ENCODE results near the gene ALDH2.
"Not testable (repeated sequence)": the region's sequence is repeated elsewhere in the genome, so short reads cannot be mapped to it uniquely, and the experiment has no call there.

ALDH2 gene

DNA sequence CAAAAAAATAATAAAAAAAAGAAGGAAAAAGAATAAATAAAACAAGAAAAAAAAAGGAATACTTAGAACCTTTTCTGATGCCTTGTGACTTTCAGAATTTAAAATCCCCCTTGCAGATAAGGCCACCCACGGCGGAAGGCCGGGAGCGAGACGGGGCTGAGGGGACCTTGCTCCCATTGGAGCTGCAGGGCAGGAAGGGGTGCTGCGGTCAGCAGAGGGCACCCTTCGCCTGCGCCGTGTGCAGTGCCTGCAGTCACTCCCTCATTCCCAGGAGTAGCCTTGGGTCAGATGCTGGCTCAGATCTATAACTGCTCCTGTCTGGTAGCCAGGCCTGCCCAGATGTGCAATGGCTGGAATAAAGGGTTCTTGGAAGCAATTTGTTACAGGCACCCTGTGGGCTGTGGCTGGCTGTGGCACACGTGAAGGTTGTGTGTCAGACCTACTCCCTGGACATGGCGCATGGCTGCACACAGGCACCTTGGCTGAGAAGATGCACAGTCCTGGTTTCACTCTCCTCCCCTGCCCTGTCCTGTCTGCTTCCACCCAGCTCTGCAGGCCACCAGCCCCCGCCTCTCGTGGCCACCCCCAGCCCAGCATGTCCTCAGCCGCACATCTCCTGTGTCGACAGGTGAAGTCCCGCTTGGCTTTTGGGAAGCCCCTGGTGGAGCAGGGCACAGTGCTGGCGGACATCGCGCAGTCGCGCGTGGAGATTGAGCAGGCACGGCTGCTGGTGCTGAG, 13.4 kb upstream of the ALDH2 start:
- H3K27ac Mint-ChIP-seq = no peak overlapping the region

GRCh38 chr12:111754671-111755070, 12.1 kb upstream of the ALDH2 start:
- Mint-ChIP-seq H3K9me3 (no peaks in the 10 kb centered on the region), H3K27ac (peak overlapping the region in 1 of 2 donors; percentile 44), H3K4me1 (peaks cover 31% of the 10 kb centered on the region), H3K27me3 (no peaks in the 10 kb centered on the region), H3K4me3 (no peak overlapping the region)
- ATAC-seq (no peak), DNase-seq (no peak)

More for the DNA sequence above, 13.4 kb upstream of the ALDH2 start:
- ATAC-seq = no peak
- H3K4me1 Mint-ChIP-seq = peaks cover 18% of the 10 kb centered on the region
- H3K9me3 Mint-ChIP-seq = no peaks in the 10 kb centered on the region
- no peak for DNase-seq
- H3K27me3 Mint-ChIP-seq = no peaks in the 10 kb centered on the region
- H3K4me3 Mint-ChIP-seq = no peak overlapping the region

GRCh38 chr12:111756196-111756595, 10.5 kb upstream of the ALDH2 start:
- ATAC-seq (no peak), DNase-seq (no peak)
- Mint-ChIP-seq H3K9me3 (no peaks in the 10 kb centered on the region), H3K4me1 (peaks cover 31% of the 10 kb centered on the region), H3K27ac (no peak overlapping the region), H3K27me3 (no peaks in the 10 kb centered on the region), H3K4me3 (no peak overlapping the region)

GRCh38 chr12:111756681-111757080, 10.1 kb upstream of the ALDH2 start:
- Mint-ChIP-seq H3K9me3 (no peaks in the 10 kb centered on the region), H3K4me1 (peaks cover 31% of the 10 kb centered on the region), H3K4me3 (no peak overlapping the region), H3K27me3 (no peaks in the 10 kb centered on the region), H3K27ac (peak overlapping the region; percentile 42 to 81)
- ATAC-seq = no peak
- no peak for DNase-seq

- Mint-ChIP-seq H3K4me1 (peaks cover 31% of the 10 kb centered on the region), H3K27ac (peak overlapping the region; percentile 67 to 89), H3K27me3 (peaks cover under 1% of the 10 kb centered on the region), H3K4me3 (no peak overlapping the region), H3K9me3 (no peaks in the 10 kb centered on the region)
- ATAC-seq (peak; percentile 79), DNase-seq (peak in 1 of 2 donors; percentile 34)
Observed at GRCh38 chr12:111757361-111758119, 9.2 kb upstream of the ALDH2 start.

DNA sequence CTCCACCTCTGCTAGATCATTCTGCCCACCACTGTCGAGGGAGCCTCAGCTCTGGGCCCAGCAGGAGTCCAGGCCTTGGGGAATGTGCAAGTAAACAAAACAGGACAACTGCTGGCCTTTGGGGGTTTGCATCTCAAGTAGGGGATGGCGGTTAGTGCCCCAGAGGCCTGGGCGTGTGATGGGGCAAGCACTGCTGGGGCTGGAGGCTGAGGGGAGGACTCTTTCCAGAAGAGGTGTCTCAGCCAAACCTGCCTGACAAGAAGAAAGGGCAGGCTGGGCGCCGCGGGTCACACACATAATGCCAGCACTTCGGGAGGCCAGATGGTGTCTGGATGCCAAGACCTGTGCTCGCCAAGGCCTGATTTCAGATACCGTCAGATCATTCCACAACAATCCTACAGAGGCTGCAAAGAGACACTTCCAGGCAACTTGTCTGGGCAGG, 8.6 kb upstream of the ALDH2 start:
- Mint-ChIP-seq H3K27ac (peak overlapping the region in 1 of 2 donors; percentile 36), H3K4me1 (peaks cover 31% of the 10 kb centered on the region), H3K4me3 (no peak overlapping the region), H3K9me3 (no peaks in the 10 kb centered on the region), H3K27me3 (peaks cover 7% of the 10 kb centered on the region)
- peak; percentile 8 for ATAC-seq
- DNase-seq = no peak

GRCh38 chr12:111759271-111759670, 7.5 kb upstream of the ALDH2 start:
- Mint-ChIP-seq H3K4me1 (peaks cover 31% of the 10 kb centered on the region), H3K4me3 (no peak overlapping the region), H3K27ac (no peak overlapping the region), H3K27me3 (peaks cover 18% of the 10 kb centered on the region), H3K9me3 (no peaks in the 10 kb centered on the region)
- ATAC-seq (no peak), DNase-seq (no peak)

- Mint-ChIP-seq H3K4me1 (peaks cover 31% of the 10 kb centered on the region), H3K9me3 (no peaks in the 10 kb centered on the region), H3K27me3 (peaks cover 21% of the 10 kb centered on the region), H3K4me3 (no peak overlapping the region), H3K27ac (no peak overlapping the region)
- ATAC-seq (no peak), DNase-seq (no peak)
Observed at GRCh38 chr12:111759991-111760390, 6.7 kb upstream of the ALDH2 start.

DNA sequence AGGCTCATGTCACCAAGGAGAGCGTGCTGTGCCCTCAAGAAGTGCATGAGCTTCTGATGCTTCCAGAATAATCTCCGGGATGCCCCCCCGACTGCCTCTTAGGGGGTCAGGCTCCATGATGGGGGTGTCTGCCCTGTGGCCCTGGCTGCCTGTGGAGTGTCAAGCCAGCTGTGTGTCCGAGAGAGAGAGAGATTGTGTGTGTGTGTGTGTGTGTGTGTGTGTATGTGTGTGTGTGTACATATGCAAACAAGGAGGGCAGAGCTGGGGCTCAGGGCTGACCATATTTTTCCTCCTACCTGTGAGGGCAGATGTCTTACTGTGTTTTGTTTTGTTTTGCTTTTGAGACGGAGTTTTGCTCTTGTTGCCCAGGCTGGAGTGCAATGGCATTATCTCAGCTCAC, 5.6 kb upstream of the ALDH2 start:
- ATAC-seq (no peak), DNase-seq (no peak)
- Mint-ChIP-seq H3K4me1 (peaks cover 36% of the 10 kb centered on the region), H3K27ac (no peak overlapping the region), H3K27me3 (peaks cover 32% of the 10 kb centered on the region), H3K9me3 (no peaks in the 10 kb centered on the region), H3K4me3 (no peak overlapping the region)

- peaks cover 40% of the 10 kb centered on the region for H3K4me1 Mint-ChIP-seq
- H3K27ac Mint-ChIP-seq = no peak overlapping the region
- peaks cover 38% of the 10 kb centered on the region for H3K27me3 Mint-ChIP-seq
- H3K4me3 Mint-ChIP-seq = no peak overlapping the region
- ATAC-seq (no peak), DNase-seq (no peak)
- no peaks in the 10 kb centered on the region for H3K9me3 Mint-ChIP-seq
Observed at GRCh38 chr12:111761706-111762105, 5.0 kb upstream of the ALDH2 start.

DNA sequence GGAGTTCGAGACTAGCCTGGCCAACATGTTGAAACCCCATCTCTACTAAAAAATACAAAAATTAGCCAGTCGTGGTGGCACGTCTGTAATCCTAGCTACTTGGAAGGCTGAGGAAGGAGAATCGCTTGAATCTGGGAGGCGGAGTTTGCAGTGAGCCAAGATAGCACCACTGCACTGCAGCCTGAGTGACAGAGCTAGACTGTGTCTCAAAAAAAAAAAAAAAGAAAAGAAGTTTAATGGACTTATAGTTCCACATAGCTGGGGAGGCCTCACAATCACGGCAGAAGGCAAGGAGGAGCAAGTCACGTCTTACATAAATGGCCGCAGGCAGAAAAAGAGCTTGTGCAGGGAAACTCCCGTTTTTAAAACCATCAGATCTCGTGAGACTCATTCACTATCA, 3.2 kb upstream of the ALDH2 start:
- H3K4me3 Mint-ChIP-seq, ATAC-seq, DNase-seq, H3K9me3 Mint-ChIP-seq: not testable (repeated sequence)
- peak overlapping the region in 1 of 2 donors; percentile 32 for H3K27ac Mint-ChIP-seq
- peaks cover 36% of the 10 kb centered on the region for H3K4me1 Mint-ChIP-seq
- peaks cover 56% of the 10 kb centered on the region for H3K27me3 Mint-ChIP-seq

- Mint-ChIP-seq H3K4me1 (peaks cover 30% of the 10 kb centered on the region), H3K9me3 (no peaks in the 10 kb centered on the region), H3K4me3 (peak overlapping the region in 1 of 2 donors; percentile 11), H3K27me3 (peaks cover 58% of the 10 kb centered on the region), H3K27ac (no peak overlapping the region)
- no peak for DNase-seq
- no peak for ATAC-seq
Observed at GRCh38 chr12:111764120-111764821, 2.5 kb upstream of the ALDH2 start.

DNA sequence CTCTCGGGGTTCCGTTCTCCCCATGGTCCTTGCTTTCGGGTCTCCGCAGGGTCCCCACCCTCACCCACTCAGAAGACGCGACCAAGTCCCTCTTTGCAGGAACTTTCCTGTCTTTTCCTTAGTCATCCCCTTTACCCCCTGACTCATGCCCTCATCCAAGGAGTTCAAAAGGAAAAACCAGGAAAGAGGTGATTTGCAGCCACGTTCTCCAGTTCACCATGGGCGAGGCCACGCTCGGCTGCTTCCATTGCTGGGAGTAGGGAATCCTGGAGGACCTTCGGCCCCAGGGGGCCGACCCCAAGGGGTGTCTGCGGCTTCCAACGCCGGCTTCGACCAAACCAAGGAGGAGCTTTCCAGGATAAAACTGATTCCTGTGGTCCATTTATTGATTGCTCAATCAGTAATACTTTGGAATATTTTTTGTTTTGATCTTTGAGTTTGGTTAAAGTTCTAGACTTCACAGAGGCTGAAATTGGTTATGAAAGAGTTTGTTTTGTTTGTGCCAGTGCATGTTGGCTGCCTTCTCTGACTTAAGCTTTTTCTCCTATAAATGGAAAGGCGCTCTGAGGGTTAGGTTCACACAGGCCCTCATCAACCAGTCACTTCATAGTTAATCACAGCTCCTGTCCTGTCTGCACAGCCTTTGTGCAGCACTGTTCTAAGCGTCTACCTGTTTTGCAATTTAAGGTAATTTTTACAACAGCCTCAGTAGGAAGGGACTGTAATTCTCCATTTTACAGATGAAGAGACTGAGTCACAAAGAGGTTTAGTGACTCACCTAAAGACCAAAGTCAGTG, 827 bp downstream of the ALDH2 start:
- Mint-ChIP-seq H3K4me3 (peak overlapping the region; percentile 73 to 81), H3K9me3 (no peaks in the 10 kb centered on the region), H3K27me3 (peaks cover 57% of the 10 kb centered on the region), H3K27ac (peak overlapping the region; percentile 34 to 89), H3K4me1 (peaks cover 26% of the 10 kb centered on the region)
- ATAC-seq (no peak), DNase-seq (no peak)

GRCh38 chr12:111768159-111768895, 1.6 kb downstream of the ALDH2 start:
- H3K9me3 Mint-ChIP-seq = no peaks in the 10 kb centered on the region
- H3K27ac Mint-ChIP-seq = peak overlapping the region; percentile 21 to 23
- H3K4me1 Mint-ChIP-seq = peaks cover 26% of the 10 kb centered on the region
- DNase-seq = no peak
- no peak for ATAC-seq
- H3K27me3 Mint-ChIP-seq = peaks cover 49% of the 10 kb centered on the region
- H3K4me3 Mint-ChIP-seq = no peak overlapping the region
